ENCODE results near the gene ST7. TPM values are rescaled to one million over a fixed set of nuclear protein-coding genes. Genes with fewer than 3 reads are reported as not detected.

ST7 gene
- total RNA-seq, 4 donors from 2014 or later = 13.5 to 24.9 (median 18.6) TPM

DNA sequence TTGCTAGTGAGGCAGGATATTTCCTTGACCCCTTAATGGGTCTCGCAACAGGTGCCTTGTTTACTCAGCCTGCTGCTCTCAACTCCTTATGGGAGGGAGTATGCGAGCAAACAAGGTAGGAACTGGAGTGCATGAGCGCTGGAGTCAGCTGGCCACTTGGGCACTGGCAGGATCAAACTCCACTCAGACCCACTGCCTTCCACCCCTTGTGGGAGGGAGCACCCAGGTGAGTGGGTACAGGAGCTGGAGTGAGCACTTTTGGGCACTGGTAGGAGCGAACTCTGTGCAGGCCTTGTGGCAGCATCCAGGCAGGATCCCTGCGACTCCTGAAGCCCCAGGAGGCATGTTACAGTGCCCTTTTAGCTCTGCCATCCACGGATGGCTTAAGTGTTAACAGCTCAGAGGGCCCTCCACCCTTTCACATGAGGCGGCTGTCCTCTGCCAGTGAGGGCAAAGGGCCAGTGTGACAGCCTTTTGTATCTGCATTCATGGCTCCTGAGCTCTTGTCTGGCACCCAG is 123.2 kb downstream of the ST7 start:
- Histone ChIP-seq H3K36me3 (no peaks in the 10 kb centered on the region), H3K4me1 (peaks cover 0 to 9% (median 0%) of the 10 kb centered on the region in 4 donors), H3K9me3 (peaks cover 0 to 3% (median 0%) of the 10 kb centered on the region in 4 donors), H3K27me3 (no peaks in the 10 kb centered on the region), H3K27ac (no peak overlapping the region), H3K4me3 (no peak overlapping the region)
- DNase-seq (ENCODE audit: low spot score in 2 of 2) = no peak
- TF ChIP-seq POLR2A (IDR thresholded peaks at IDR 0.05) (no peak), EP300 (IDR thresholded peaks at IDR 0.05) (no peak)
- TF ChIP-seq, protein P1, sequence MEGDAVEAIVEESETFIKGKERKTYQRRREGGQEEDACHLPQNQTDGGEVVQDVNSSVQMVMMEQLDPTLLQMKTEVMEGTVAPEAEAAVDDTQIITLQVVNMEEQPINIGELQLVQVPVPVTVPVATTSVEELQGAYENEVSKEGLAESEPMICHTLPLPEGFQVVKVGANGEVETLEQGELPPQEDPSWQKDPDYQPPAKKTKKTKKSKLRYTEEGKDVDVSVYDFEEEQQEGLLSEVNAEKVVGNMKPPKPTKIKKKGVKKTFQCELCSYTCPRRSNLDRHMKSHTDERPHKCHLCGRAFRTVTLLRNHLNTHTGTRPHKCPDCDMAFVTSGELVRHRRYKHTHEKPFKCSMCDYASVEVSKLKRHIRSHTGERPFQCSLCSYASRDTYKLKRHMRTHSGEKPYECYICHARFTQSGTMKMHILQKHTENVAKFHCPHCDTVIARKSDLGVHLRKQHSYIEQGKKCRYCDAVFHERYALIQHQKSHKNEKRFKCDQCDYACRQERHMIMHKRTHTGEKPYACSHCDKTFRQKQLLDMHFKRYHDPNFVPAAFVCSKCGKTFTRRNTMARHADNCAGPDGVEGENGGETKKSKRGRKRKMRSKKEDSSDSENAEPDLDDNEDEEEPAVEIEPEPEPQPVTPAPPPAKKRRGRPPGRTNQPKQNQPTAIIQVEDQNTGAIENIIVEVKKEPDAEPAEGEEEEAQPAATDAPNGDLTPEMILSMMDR (IDR thresholded peaks at IDR 0.05) = no peak
- WGBS, 2 donors = 95 to 97% methylated on average over 7 of the region's 7 CpGs

DNA sequence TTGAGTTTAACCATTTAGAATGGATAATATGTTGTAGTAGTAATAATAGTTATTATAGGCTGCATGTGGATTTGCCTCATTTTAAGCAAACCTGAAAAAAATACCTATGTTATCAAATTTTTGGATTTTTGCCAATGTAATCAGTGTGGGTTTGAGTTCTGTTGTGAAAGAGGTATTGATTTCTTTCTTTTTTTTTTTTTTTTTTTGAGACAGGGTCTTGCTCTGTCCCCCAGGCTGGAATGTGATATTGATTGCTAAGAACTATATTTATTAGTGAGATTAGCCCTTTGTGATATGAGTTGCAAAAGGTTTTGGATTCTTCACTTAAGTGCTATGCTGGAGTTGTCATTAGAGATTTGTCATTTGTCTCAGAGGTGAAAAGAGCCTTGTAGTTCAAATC is 124.4 kb downstream of the ST7 start:
- H3K27me3 ChIP-seq = no peaks in the 10 kb centered on the region

DNA sequence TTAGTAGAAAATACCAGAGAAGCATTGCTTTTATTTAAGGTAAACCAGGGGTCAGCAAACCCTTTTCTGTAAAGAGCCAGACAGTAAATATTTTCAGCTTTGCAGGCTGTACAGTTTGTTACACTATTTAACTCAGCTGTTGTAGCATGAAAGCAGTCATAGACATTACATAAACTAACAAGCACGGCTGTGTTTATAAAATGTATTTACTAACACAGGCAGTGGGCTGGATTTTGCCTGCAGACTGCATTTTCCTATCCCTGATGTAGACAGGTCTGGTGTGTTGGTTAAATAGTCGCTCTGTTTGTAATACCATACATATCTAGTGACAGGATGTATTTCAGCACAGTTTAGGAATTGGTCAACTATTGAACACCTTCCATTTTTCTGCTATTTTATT is 129.3 kb downstream of the ST7 start:
- Histone ChIP-seq H3K36me3 (no peaks in the 10 kb centered on the region), H3K9me3 (no peaks in the 10 kb centered on the region), H3K27ac (no peak overlapping the region), H3K4me3 (no peak overlapping the region), H3K4me1 (peaks cover 0 to 10% (median 3%) of the 10 kb centered on the region in 4 donors), H3K27me3 (no peaks in the 10 kb centered on the region)
- 63 to 68% methylated on average over 2 of the region's 2 CpGs for WGBS, 2 donors
- DNase-seq (ENCODE audit: low spot score in 2 of 2) = no peak
- TF ChIP-seq POLR2A (IDR thresholded peaks at IDR 0.05) = no peak
- no peak for TF ChIP-seq EP300 (IDR thresholded peaks at IDR 0.05)
- TF ChIP-seq, protein P1 (IDR thresholded peaks at IDR 0.05) = no peak

More for the DNA sequence above, 124.4 kb downstream of the ST7 start:
- H3K4me1 ChIP-seq = peaks cover 0 to 4% (median 0%) of the 10 kb centered on the region in 4 donors
- no peaks in the 10 kb centered on the region for H3K36me3 ChIP-seq
- TF ChIP-seq, protein P1 (IDR thresholded peaks at IDR 0.05) = no peak
- no peak for TF ChIP-seq POLR2A (IDR thresholded peaks at IDR 0.05)
- no peak for TF ChIP-seq EP300 (IDR thresholded peaks at IDR 0.05)
- H3K9me3 ChIP-seq = peaks cover 0 to 3% (median 0%) of the 10 kb centered on the region in 4 donors
- no peak overlapping the region for H3K27ac ChIP-seq
- no peak overlapping the region for H3K4me3 ChIP-seq
- DNase-seq (ENCODE audit: low spot score in 2 of 2) = no peak

DNA sequence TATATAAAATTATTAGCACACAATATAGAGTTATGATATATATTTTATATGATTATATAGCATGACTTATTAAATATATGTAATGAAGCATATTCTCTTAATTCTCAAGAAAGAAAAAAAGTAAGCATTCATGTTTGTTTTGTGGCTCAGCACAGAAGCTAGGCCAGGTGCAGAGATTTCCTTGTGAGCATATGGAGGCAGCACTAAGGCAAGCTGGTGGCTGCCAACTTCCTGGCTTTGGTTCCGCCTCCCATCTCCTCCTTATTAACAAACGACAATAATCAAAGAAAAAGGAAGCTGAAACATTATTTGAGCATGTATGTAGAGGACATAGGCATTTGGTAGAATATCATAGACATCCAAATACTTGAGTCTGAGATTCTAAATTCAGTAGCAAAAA is 130.3 kb downstream of the ST7 start:
- peaks cover 0 to 10% (median 5%) of the 10 kb centered on the region in 4 donors for H3K4me1 ChIP-seq
- WGBS, 2 donors = 59 to 67% methylated on average over 2 of the region's 2 CpGs
- TF ChIP-seq, protein P1 (IDR thresholded peaks at IDR 0.05) = no peak

DNA sequence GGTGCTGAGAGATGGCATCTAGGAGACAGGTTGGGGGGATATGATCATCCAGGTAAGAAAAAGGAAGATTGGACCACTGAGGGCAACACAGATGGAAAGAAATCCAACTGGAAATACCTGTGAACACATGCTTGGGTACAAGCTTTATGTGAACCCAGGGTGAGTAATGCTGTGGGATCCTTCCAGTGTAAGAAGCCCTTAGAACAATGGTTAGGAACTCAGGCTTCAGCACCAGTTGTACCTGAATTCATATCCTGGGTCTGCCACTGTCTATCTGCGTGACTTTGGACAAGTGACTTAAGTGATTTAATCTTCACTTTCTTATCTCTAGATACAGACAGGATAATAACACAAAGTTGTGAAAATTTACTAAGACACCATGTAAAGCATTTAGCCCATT is 131.0 kb downstream of the ST7 start:
- TF ChIP-seq, protein P1 (IDR thresholded peaks at IDR 0.05) = no peak
- TF ChIP-seq POLR2A (IDR thresholded peaks at IDR 0.05) (no peak), EP300 (IDR thresholded peaks at IDR 0.05) (no peak)
- Histone ChIP-seq H3K4me1 (peaks cover 0 to 10% (median 5%) of the 10 kb centered on the region in 4 donors), H3K27me3 (no peaks in the 10 kb centered on the region), H3K4me3 (no peak overlapping the region), H3K9me3 (no peaks in the 10 kb centered on the region), H3K36me3 (no peaks in the 10 kb centered on the region), H3K27ac (no peak overlapping the region)
- WGBS, 2 donors = 100% methylated on average over 1 of the region's 1 CpG
- DNase-seq (ENCODE audit: low spot score in 2 of 2) = no peak

More for the DNA sequence above, 130.3 kb downstream of the ST7 start:
- Histone ChIP-seq H3K9me3 (no peaks in the 10 kb centered on the region), H3K27me3 (no peaks in the 10 kb centered on the region), H3K36me3 (no peaks in the 10 kb centered on the region), H3K4me3 (no peak overlapping the region), H3K27ac (no peak overlapping the region)
- DNase-seq (ENCODE audit: low spot score in 2 of 2) = no peak

All from tibial nerve (tissue), 4 donors.